Kidney epithelial cell (primary cell): ENCODE measurements around the gene FREM2. TPM values are rescaled to one million over a fixed set of nuclear protein-coding genes. Genes with fewer than 3 reads are reported as not detected.

ENCODE experiments used
- DNase-seq: peaks from one replicate; pipeline ENCODE4 v3.0.0-alpha.2; 2010; ENCODE audit warnings: low read depth
- H3K27me3 ChIP-seq: 2 replicates; pipeline ENCODE4 v1.6.0; 2011; ENCODE audit warnings: low read length; ENCODE audit not compliant: control insufficient read depth, insufficient read depth
- H3K36me3 ChIP-seq: 2 replicates; pipeline ENCODE4 v1.5.1; 2011; ENCODE audit warnings: low read length; ENCODE audit not compliant: control insufficient read depth, insufficient read depth
- H3K4me3 ChIP-seq: 2 replicates; pipeline ENCODE4 v1.5.1; 2011; ENCODE audit warnings: low read depth, mild to moderate bottlenecking, control low read depth, low read length
- CTCF ChIP-seq: IDR thresholded peaks from 2 replicates; pipeline ENCODE4 v1.5.1; 2011; ENCODE audit warnings: mild to moderate bottlenecking, moderate library complexity, low read length, control low read depth, inconsistent platforms; ENCODE audit not compliant: insufficient read depth, poor library complexity, severe bottlenecking
- total RNA-seq: library from RNA; depleted of rRNA; stranded (reverse); fragments of >200 nt; gene quantifications from 2 replicates; pipeline ENCODE4 v1.2.3, GENCODE V29; 2015

FREM2 gene
- total RNA-seq, 1 donor from 2014 or later, result 1.0 TPM

- no peak overlapping the region for H3K4me3 ChIP-seq
- no peak for DNase-seq
- no peak for TF ChIP-seq CTCF
- no peaks in the 10 kb centered on the region for H3K27me3 ChIP-seq
- H3K36me3 ChIP-seq, result no peaks in the 10 kb centered on the region
Observed at GRCh38 chr13:38895075-38895474, 208.2 kb downstream of the FREM2 start.

GRCh38 chr13:38897521-38897920, 210.6 kb downstream of the FREM2 start:
- TF ChIP-seq CTCF, result no peak
- DNase-seq, result no peak
- H3K27me3 ChIP-seq, result no peaks in the 10 kb centered on the region
- H3K36me3 ChIP-seq, result no peaks in the 10 kb centered on the region
- no peak overlapping the region for H3K4me3 ChIP-seq

GRCh38 chr13:38898481-38898880, 211.6 kb downstream of the FREM2 start:
- no peaks in the 10 kb centered on the region for H3K27me3 ChIP-seq
- DNase-seq, result no peak
- H3K4me3 ChIP-seq, result no peak overlapping the region
- H3K36me3 ChIP-seq, result no peaks in the 10 kb centered on the region
- no peak for TF ChIP-seq CTCF

GRCh38 chr13:38899571-38899970, 212.7 kb downstream of the FREM2 start:
- Histone ChIP-seq H3K27me3 (no peaks in the 10 kb centered on the region), H3K36me3 (no peaks in the 10 kb centered on the region), H3K4me3 (no peak overlapping the region)
- no peak for DNase-seq
- no peak for TF ChIP-seq CTCF

DNA sequence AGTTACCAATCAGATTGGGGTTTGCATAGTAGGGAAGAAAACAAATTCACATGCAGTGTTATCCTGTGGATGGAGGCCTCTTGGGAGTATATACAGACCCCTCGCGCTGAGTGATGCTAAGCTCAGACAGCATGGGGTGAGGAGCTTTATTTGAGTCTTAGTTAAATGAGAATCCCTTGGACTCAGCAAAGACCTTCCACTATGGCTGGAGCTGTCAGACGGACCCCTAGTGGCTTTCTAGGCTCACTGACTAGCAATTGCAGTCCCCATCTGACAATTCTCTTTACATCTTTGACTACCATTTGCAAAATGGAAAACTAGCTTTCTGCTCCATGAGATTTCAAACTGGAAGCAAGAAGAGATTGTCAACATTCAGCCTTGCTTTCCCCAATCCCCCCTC, 213.3 kb downstream of the FREM2 start:
- Histone ChIP-seq H3K4me3 (no peak overlapping the region), H3K27me3 (no peaks in the 10 kb centered on the region), H3K36me3 (no peaks in the 10 kb centered on the region)
- peak; percentile 18 for TF ChIP-seq CTCF
- DNase-seq, result no peak

GRCh38 chr13:38902551-38902950, 215.7 kb downstream of the FREM2 start:
- TF ChIP-seq CTCF, result no peak
- Histone ChIP-seq H3K4me3 (no peak overlapping the region), H3K27me3 (no peaks in the 10 kb centered on the region), H3K36me3 (no peaks in the 10 kb centered on the region)
- no peak for DNase-seq
